BE2C (cell line): ENCODE measurements around the gene RPS27A.
"Not testable (repeated sequence)": the region's sequence is repeated elsewhere in the genome, so short reads cannot be mapped to it uniquely, and the experiment has no call there.

ENCODE experiments used
- DNase-seq: peaks from one replicate; pipeline ENCODE4 v3.0.0-alpha.2; 2020
- H3K27me3 ChIP-seq: fragments of 250-450 bp; sonication (Bioruptor Pico); 2 replicates; pipeline ENCODE4 v1.5.1; 2020; ENCODE audit warnings: mild to moderate bottlenecking
- H3K36me3 ChIP-seq: fragments of 250-450 bp; sonication (Bioruptor Pico); 2 replicates; pipeline ENCODE4 v1.5.1; 2020; ENCODE audit warnings: mild to moderate bottlenecking
- H3K4me1 ChIP-seq: fragments of 250-450 bp; sonication (Bioruptor Pico); 2 replicates; pipeline ENCODE4 v1.5.1; 2020
- H3K4me3 ChIP-seq: 2 replicates; pipeline ENCODE4 v1.5.1; 2011; ENCODE audit warnings: low read depth, low read length
- H3K9me3 ChIP-seq: fragments of 250-450 bp; sonication (Bioruptor Pico); 2 replicates; pipeline ENCODE4 v1.5.1; 2020
- TF ChIP-seq, protein P1 (sequence below): IDR thresholded peaks from 2 replicates; pipeline ENCODE4 v1.5.1; 2012; ENCODE audit warnings: mild to moderate bottlenecking, low read depth, low read length

Gene RPS27A

DNA sequence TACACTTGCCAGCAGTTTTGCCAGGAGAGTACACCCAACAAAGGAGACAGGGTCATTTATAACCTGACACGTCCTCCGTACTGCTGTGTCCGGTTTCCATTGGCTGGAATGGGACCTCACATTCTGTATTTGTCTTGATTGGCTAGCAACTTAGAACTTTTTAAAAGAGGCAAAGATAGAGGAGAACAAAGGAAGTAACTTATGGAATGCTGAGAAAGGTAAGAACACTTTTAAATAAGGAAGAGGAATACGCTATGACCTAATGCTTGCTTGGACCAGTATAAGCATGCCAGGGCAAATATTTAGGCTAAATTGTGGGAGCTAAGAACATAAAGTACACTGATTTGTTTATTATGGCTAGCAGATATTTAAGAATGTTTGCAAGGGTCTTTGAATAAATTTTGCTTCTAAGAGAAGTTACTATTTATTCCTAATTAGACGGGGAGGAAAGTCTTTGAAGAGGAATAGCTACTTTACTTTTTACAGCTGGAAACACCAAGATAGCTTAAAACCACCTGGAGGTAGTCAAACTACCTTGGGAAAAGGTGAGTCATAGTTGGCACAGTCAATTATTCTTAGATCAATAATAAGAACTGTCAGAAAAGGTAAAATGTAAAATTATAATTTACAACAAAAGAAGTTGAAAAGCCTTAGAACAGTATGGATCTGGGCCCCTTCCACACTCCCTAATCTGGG, 48.5 kb downstream of the RPS27A start:
- not testable (repeated sequence) for H3K36me3 ChIP-seq, DNase-seq, H3K9me3 ChIP-seq, H3K4me1 ChIP-seq, H3K27me3 ChIP-seq, H3K4me3 ChIP-seq

DNA sequence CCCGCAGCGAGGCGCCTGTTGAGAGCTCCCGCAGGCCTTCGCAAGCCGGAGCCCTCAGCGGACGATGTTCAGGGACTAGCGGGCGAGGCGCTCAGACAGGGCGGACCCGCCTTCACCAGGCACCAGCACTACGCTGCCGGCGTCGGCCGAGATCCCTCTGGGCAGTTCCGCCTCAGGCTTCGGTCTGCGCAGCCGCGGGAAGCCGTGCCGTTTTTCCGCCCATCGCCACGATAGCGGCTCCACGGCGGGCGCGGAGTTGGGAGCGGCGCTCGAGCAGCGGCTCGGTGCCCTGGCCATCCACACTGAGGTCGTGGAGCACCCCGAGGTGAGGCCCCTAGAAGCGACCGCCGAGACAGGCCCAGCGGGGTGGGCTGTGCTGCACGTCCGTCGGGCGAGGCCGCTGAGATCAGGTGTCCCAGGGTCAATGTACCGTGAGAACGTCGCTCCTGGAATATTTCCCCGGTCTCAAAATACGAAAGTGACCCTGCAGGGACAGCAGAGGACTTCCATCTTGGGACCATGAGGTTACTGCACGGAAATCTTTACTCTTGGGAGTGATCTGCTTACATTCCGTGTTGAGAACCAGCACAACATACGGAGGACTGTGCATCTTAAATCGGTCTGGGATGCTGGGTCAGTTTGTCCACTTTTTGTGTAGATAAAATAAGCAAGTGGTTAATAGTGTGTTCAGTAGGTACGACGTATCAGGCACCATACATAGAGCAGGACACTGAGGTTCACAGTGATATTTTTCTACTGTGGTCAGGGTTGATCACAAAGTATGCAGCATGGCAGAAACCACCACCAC, 49.8 kb downstream of the RPS27A start:
- peak overlapping the region; percentile 65 for H3K4me3 ChIP-seq
- peak; percentile 83 for DNase-seq
- H3K4me1 ChIP-seq: no peaks in the 10 kb centered on the region

DNA sequence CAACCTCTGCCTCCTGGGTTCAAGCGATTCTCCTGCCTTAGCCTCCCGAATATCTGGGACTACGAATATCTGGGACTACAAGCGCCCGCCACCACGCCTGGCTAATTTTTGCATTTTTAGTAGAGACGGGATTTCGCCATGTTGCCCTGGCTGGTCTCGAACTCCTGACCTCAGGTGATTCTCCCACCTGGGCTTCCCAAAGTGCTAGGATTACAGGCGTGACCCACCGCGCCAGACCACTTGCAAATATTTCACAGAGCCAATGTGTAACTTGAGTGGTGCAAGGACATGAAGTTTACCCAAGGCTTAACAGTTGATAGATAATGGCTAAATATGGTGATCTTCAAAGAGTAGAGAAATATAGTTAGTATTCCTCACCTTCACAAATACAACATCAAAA, 50.6 kb downstream of the RPS27A start:
- Histone ChIP-seq H3K4me3 (no peak overlapping the region), H3K9me3 (no peaks in the 10 kb centered on the region), H3K36me3 (no peaks in the 10 kb centered on the region), H3K27me3 (no peaks in the 10 kb centered on the region), H3K4me1 (no peaks in the 10 kb centered on the region)
- TF ChIP-seq, protein P1, sequence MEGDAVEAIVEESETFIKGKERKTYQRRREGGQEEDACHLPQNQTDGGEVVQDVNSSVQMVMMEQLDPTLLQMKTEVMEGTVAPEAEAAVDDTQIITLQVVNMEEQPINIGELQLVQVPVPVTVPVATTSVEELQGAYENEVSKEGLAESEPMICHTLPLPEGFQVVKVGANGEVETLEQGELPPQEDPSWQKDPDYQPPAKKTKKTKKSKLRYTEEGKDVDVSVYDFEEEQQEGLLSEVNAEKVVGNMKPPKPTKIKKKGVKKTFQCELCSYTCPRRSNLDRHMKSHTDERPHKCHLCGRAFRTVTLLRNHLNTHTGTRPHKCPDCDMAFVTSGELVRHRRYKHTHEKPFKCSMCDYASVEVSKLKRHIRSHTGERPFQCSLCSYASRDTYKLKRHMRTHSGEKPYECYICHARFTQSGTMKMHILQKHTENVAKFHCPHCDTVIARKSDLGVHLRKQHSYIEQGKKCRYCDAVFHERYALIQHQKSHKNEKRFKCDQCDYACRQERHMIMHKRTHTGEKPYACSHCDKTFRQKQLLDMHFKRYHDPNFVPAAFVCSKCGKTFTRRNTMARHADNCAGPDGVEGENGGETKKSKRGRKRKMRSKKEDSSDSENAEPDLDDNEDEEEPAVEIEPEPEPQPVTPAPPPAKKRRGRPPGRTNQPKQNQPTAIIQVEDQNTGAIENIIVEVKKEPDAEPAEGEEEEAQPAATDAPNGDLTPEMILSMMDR: no peak
- DNase-seq: no peak

More for the DNA sequence above, 49.8 kb downstream of the RPS27A start:
- Histone ChIP-seq H3K36me3 (no peaks in the 10 kb centered on the region), H3K27me3 (no peaks in the 10 kb centered on the region), H3K9me3 (no peaks in the 10 kb centered on the region)
- TF ChIP-seq, protein P1: no peak
